Gastrocnemius medialis (tissue), 4 donors: ENCODE data around the gene ARRDC3. TPM values are rescaled to one million over a fixed set of nuclear protein-coding genes. Genes with fewer than 3 reads are reported as not detected.
"Not testable (repeated sequence)": the region's sequence is repeated elsewhere in the genome, so short reads cannot be mapped to it uniquely, and the experiment has no call there.

ENCODE experiments used
- ATAC-seq, 2 donors: fragments of 150-250 bp; one replicate each; pipeline ENCODE4 v1.9.1; 2016
- DNase-seq, 2 donors: peaks; one replicate each; pipeline ENCODE4 v3.0.0-alpha.2; 2019
- H3K27ac ChIP-seq, 4 donors: fragments of 200-600 bp; sonication (generic); 1 replicate in 1 of 4; 2 replicates in 3 of 4; pipeline ENCODE4 v1.5.1; 2016 to 2018; ENCODE audit warnings: mild to moderate bottlenecking in 2 of 4, moderate library complexity in 1 of 4
- H3K27me3 ChIP-seq, 3 donors: fragments of 200-600 bp; sonication (generic) in 2 of 3; 1 replicate in 1 of 3; 2 replicates in 2 of 3; pipeline versions ENCODE4 v1.5.1 to v1.6.0; 2016 to 2019; ENCODE audit warnings: mild to moderate bottlenecking in 1 of 3, moderate library complexity in 1 of 3
- H3K36me3 ChIP-seq, 2 donors: fragments of 200-600 bp; sonication (generic) in 1 of 2; one replicate each; pipeline ENCODE4 v1.5.1; 2017 to 2018
- H3K4me1 ChIP-seq, 2 donors: fragments of 200-600 bp; sonication (generic) in 1 of 2; one replicate each; pipeline ENCODE4 v1.5.1; 2016 to 2017; ENCODE audit warnings: mild to moderate bottlenecking in 2 of 2
- H3K4me3 ChIP-seq, 4 donors: fragments of 200-600 bp; sonication (generic) in 3 of 4; 1 replicate in 1 of 4; 2 replicates in 3 of 4; pipeline ENCODE4 v1.5.1; 2016 to 2019; ENCODE audit warnings: mild to moderate bottlenecking in 2 of 4
- H3K9me3 ChIP-seq, 3 donors: fragments of 200-600 bp; sonication (generic) in 2 of 3; 1 replicate in 1 of 3; 2 replicates in 2 of 3; pipeline ENCODE4 v1.5.1; 2016 to 2019
- CTCF ChIP-seq, 5 experiments: fragments of 450-650 bp in 3 of 5; fragments of 200-600 bp in 2 of 5; sonication (generic) in 2 of 5; IDR thresholded peaks in 4 of 5; conservative IDR thresholded peaks in 1 of 5; 1 replicate in 4 of 5; 2 replicates in 1 of 5; pipeline ENCODE4 v1.5.1; 2016 to 2019; ENCODE audit warnings: antibody characterized with exemption in 5 of 5, mild to moderate bottlenecking in 3 of 5, moderate library complexity in 3 of 5
- POLR2A ChIP-seq, 2 donors: fragments of 450-650 bp; IDR thresholded peaks; one replicate each; pipeline ENCODE4 v1.6.1; 2017; ENCODE audit warnings: antibody characterized with exemption in 2 of 2, mild to moderate bottlenecking in 2 of 2, moderate library complexity in 2 of 2
- in situ Hi-C, 4 donors: fragments of 200-750 bp; cut with MboI; loops; one replicate each; pipeline versions ENCODE4 v1.15.0 to v1.8.0; 2017; ENCODE audit warnings: low sequenced_read_pairs in 4 of 4
- intact Hi-C: fragments of 100-400 bp; cut with DNase I; formaldehyde crosslinking; loops from one replicate; pipeline ENCODE4 v1.15.1; 2023; ENCODE audit warnings: low total_unique reads
- total RNA-seq, 4 donors: library from RNA; depleted of rRNA; stranded (reverse); fragments of >200 nt; gene quantifications; one replicate each; pipeline versions ENCODE4 v1.1.0 to v1.2.3, GENCODE V29; 2016

ARRDC3 gene
- total RNA-seq, 4 donors from 2014 or later = 64.1 to 116 (median 87.7) TPM

DNA sequence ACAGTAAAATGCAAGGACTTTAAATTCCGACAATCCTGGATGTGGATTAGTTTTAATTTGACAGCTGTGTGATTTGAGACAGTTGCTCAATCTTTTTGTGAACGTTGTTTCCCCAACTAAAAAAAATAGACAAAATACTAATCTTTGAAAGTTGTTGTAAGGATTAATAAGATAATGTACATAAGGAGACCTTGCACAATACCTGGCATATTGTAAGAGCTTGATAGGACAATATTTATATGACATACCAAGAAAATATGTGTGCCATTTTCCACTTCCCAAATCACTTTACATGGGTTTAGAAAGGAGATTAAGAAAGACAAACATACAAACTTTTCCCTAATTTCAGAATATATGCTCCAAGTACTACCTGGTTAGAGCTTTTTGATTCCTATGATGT is 25.3 kb downstream of the ARRDC3 start:
- TF ChIP-seq CTCF (IDR thresholded peaks at IDR 0.05 in 4 of 5, conservative IDR thresholded peaks at IDR 0.05 in 1 of 5) (no peak), POLR2A (IDR thresholded peaks at IDR 0.05) (no peak)
- Histone ChIP-seq H3K27me3 (no peaks in the 10 kb centered on the region), H3K4me1 (peaks cover 10 to 14% of the 10 kb centered on the region in 2 donors), H3K9me3 (no peaks in the 10 kb centered on the region), H3K27ac (peak overlapping the region; percentile 35 to 76 (median 46)), H3K36me3 (no peaks in the 10 kb centered on the region), H3K4me3 (no peak overlapping the region)
- ATAC-seq = no peak
- DNase-seq = no peak
- in situ Hi-C loops (no loop called here), intact Hi-C loops (no loop called here)

GRCh38 chr5:91357012-91357634 is 26.0 kb downstream of the ARRDC3 start:
- H3K36me3 ChIP-seq = no peaks in the 10 kb centered on the region
- in situ Hi-C loops (no loop called here), intact Hi-C loops (no loop called here)
- ATAC-seq = peak; percentile 56 to 61
- H3K9me3 ChIP-seq = no peaks in the 10 kb centered on the region
- peak; percentile 19 to 36 for DNase-seq
- TF ChIP-seq CTCF (IDR thresholded peaks at IDR 0.05 in 4 of 5, conservative IDR thresholded peaks at IDR 0.05 in 1 of 5) = no peak
- no peak for TF ChIP-seq POLR2A (IDR thresholded peaks at IDR 0.05)
- peak overlapping the region in 1 of 4 donors; percentile 9 for H3K4me3 ChIP-seq
- H3K4me1 ChIP-seq = peaks cover 10 to 14% of the 10 kb centered on the region in 2 donors
- no peaks in the 10 kb centered on the region for H3K27me3 ChIP-seq
- H3K27ac ChIP-seq = peak overlapping the region; percentile 35 to 76 (median 46)

- H3K27ac ChIP-seq, DNase-seq, in situ Hi-C loops, H3K36me3 ChIP-seq, H3K4me3 ChIP-seq, intact Hi-C loops, ATAC-seq, H3K27me3 ChIP-seq, H3K9me3 ChIP-seq: not testable (repeated sequence)
- H3K4me1 ChIP-seq = peaks cover 10 to 14% of the 10 kb centered on the region in 2 donors
Measured at GRCh38 chr5:91354867-91355266, 28.2 kb downstream of the ARRDC3 start.

- intact Hi-C loops = no loop called here
- DNase-seq (no peak), ATAC-seq (no peak)
- peaks cover 10 to 13% of the 10 kb centered on the region in 2 donors for H3K4me1 ChIP-seq
- no peak overlapping the region for H3K27ac ChIP-seq
- H3K4me3 ChIP-seq = no peak overlapping the region
- H3K27me3 ChIP-seq = no peaks in the 10 kb centered on the region
- H3K36me3 ChIP-seq = no peaks in the 10 kb centered on the region
- no peaks in the 10 kb centered on the region for H3K9me3 ChIP-seq
- TF ChIP-seq POLR2A (IDR thresholded peaks at IDR 0.05) = no peak
- no peak for TF ChIP-seq CTCF (IDR thresholded peaks at IDR 0.05 in 4 of 5, conservative IDR thresholded peaks at IDR 0.05 in 1 of 5)
- in situ Hi-C loops = no loop called here
Measured at GRCh38 chr5:91352831-91353695, 30.1 kb downstream of the ARRDC3 start.

GRCh38 chr5:91345461-91345860 is 37.7 kb downstream of the ARRDC3 start:
- ATAC-seq = no peak
- no peaks in the 10 kb centered on the region for H3K27me3 ChIP-seq
- no peak overlapping the region for H3K27ac ChIP-seq
- H3K4me1 ChIP-seq = no peaks in the 10 kb centered on the region
- DNase-seq = no peak
- intact Hi-C loops (no loop called here), in situ Hi-C loops (no loop called here)
- H3K36me3 ChIP-seq = no peaks in the 10 kb centered on the region
- no peak for TF ChIP-seq POLR2A (IDR thresholded peaks at IDR 0.05)
- no peak overlapping the region for H3K4me3 ChIP-seq
- no peaks in the 10 kb centered on the region for H3K9me3 ChIP-seq

DNA sequence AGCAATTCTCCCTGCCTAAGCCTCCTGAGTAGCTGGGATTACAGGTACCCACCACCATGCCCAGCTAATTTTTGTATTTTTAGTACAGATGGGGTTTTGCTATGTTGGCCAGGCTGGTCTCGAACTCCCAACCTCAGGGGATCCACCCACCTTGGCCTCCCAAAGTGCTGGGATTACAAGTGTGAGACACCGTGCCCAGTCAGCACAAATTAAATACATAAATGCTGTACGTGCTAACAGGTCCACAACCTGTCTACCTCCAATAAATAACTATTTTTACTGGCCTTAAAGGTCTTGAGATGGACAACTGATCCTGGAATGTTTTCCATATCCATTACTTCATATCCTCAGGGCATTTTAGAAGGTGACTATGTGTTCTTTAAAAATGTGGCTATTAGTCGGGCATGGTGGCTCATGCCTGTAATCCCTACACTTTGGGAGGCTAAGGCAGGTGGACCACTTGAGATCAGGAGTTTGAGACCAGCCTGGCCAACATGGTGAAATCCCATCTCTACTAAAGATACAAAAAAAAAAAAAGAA is 38.4 kb downstream of the ARRDC3 start:
- in situ Hi-C loops, H3K27me3 ChIP-seq, H3K27ac ChIP-seq, H3K4me1 ChIP-seq, intact Hi-C loops, DNase-seq, H3K36me3 ChIP-seq, H3K9me3 ChIP-seq, H3K4me3 ChIP-seq, ATAC-seq: not testable (repeated sequence)
